Loucy (cell line): Measurements from ENCODE around the gene IRF2BP2.

Experiments used
- H2AFZ ChIP-seq: fragments of 200-600 bp; sonication (generic); 2 replicates; pipeline ENCODE4 v1.6.0; 2016; ENCODE audit warnings: antibody characterized with exemption, mild to moderate bottlenecking, low read length, moderate library complexity
- H3F3A ChIP-seq: fragments of 200-600 bp; 2 replicates; pipeline ENCODE4 v1.6.0; 2016; ENCODE audit warnings: antibody characterized with exemption, low read depth, mild to moderate bottlenecking
- H3K27me3 ChIP-seq: fragments of 200-600 bp; sonication (generic); 2 replicates; pipeline ENCODE4 v1.6.1; 2014; ENCODE audit warnings: low read length, mild to moderate bottlenecking; ENCODE audit not compliant: insufficient read depth, poor library complexity, severe bottlenecking
- H3K36me3 ChIP-seq: fragments of 200-600 bp; sonication (generic); 2 replicates; pipeline ENCODE4 v1.6.1; 2016; ENCODE audit warnings: low read length; ENCODE audit not compliant: insufficient read depth
- H3K4me1 ChIP-seq: fragments of 200-600 bp; sonication (generic); 2 replicates; pipeline ENCODE4 v1.5.1; 2014; ENCODE audit warnings: low read length, mild to moderate bottlenecking; ENCODE audit not compliant: insufficient read depth, poor library complexity, severe bottlenecking
- H3K4me2 ChIP-seq: fragments of 200-600 bp; sonication (generic); 2 replicates; pipeline ENCODE4 v1.6.0; 2014; ENCODE audit warnings: antibody characterized with exemption, low read length, low read depth, mild to moderate bottlenecking; ENCODE audit not compliant: poor library complexity, severe bottlenecking
- H3K4me3 ChIP-seq: fragments of 200-600 bp; sonication (generic); 2 replicates; pipeline ENCODE4 v1.5.1; 2014; ENCODE audit warnings: low read length, mild to moderate bottlenecking, mixed read lengths; ENCODE audit not compliant: poor library complexity, severe bottlenecking
- H3K79me2 ChIP-seq: fragments of 200-600 bp; sonication (generic); 2 replicates; pipeline ENCODE4 v1.6.1; 2014; ENCODE audit warnings: low read length; ENCODE audit not compliant: insufficient read depth
- H3K9ac ChIP-seq: fragments of 200-600 bp; sonication (generic); 2 replicates; pipeline ENCODE4 v1.6.0; 2014; ENCODE audit warnings: mild to moderate bottlenecking, low read depth, low read length, moderate library complexity; ENCODE audit not compliant: poor library complexity, severe bottlenecking
- H3K9me2 ChIP-seq: fragments of 200-600 bp; sonication (generic); replicated peaks from 2 replicates; pipeline ENCODE4 v1.6.1; 2016; ENCODE audit warnings: low read depth, low read length, mixed read lengths
- H3K9me3 ChIP-seq: fragments of 200-600 bp; sonication (generic); 2 replicates; pipeline ENCODE4 v1.6.1; 2014; ENCODE audit warnings: mild to moderate bottlenecking, antibody characterized with exemption, low read length, low read depth; ENCODE audit not compliant: insufficient read depth
- H4K20me1 ChIP-seq: fragments of 200-600 bp; sonication (generic); 2 replicates; pipeline ENCODE4 v1.6.0; 2014; ENCODE audit warnings: antibody characterized with exemption, low read length, mild to moderate bottlenecking; ENCODE audit not compliant: insufficient read depth, poor library complexity, severe bottlenecking
- EZH2phosphoT487 ChIP-seq: fragments of 200-600 bp; IDR thresholded peaks from 2 replicates; pipeline ENCODE4 v1.6.1; 2018; ENCODE audit warnings: antibody characterized with exemption, mild to moderate bottlenecking, moderate library complexity, borderline replicate concordance
- TF ChIP-seq, protein P1 (sequence below): fragments of 200-600 bp; sonication (generic); conservative IDR thresholded peaks from 2 replicates; pipeline ENCODE4 v1.5.1; 2014; ENCODE audit warnings: mild to moderate bottlenecking, antibody characterized with exemption, low read length

IRF2BP2 gene

GRCh38 chr1:234564035-234565029, 45.6 kb downstream of the IRF2BP2 start:
- Histone ChIP-seq H3K79me2 (no peaks in the 10 kb centered on the region), H2AFZ (no peak overlapping the region), H4K20me1 (no peaks in the 10 kb centered on the region), H3K4me2 (no peak overlapping the region), H3K9me2 (no peaks in the 10 kb centered on the region), H3K9ac (no peak overlapping the region), H3K9me3 (no peaks in the 10 kb centered on the region), H3K36me3 (no peaks in the 10 kb centered on the region), H3K4me1 (no peaks in the 10 kb centered on the region), H3K27me3 (no peaks in the 10 kb centered on the region), H3F3A (no peaks in the 10 kb centered on the region), H3K4me3 (no peak overlapping the region)
- TF ChIP-seq EZH2phosphoT487 = no peak
- TF ChIP-seq, protein P1, sequence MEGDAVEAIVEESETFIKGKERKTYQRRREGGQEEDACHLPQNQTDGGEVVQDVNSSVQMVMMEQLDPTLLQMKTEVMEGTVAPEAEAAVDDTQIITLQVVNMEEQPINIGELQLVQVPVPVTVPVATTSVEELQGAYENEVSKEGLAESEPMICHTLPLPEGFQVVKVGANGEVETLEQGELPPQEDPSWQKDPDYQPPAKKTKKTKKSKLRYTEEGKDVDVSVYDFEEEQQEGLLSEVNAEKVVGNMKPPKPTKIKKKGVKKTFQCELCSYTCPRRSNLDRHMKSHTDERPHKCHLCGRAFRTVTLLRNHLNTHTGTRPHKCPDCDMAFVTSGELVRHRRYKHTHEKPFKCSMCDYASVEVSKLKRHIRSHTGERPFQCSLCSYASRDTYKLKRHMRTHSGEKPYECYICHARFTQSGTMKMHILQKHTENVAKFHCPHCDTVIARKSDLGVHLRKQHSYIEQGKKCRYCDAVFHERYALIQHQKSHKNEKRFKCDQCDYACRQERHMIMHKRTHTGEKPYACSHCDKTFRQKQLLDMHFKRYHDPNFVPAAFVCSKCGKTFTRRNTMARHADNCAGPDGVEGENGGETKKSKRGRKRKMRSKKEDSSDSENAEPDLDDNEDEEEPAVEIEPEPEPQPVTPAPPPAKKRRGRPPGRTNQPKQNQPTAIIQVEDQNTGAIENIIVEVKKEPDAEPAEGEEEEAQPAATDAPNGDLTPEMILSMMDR = no peak

DNA sequence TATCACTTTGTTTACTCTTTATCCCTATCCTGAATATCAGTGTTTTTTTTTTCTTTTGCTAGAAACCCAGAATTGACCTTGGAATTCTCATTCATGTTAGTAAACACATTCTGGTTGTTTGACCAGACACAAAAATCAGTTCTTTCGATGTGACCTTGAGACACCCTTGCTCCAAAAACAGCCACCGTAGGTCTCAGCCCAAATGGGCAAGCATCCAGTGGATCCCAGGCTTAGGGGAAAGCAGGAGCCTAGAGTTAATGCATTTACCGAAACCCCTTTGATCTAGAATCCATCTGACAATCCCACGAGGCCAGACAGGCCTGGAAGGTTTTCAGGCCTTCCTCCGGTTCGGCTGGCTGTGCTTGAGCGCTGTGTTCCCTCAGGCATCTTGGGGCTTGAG, 47.6 kb downstream of the IRF2BP2 start:
- no peak for TF ChIP-seq EZH2phosphoT487
- TF ChIP-seq, protein P1 = no peak
- Histone ChIP-seq H3K9me2 (no peaks in the 10 kb centered on the region), H3F3A (no peaks in the 10 kb centered on the region), H3K9ac (no peak overlapping the region), H3K36me3 (no peaks in the 10 kb centered on the region), H4K20me1 (no peaks in the 10 kb centered on the region), H3K27me3 (no peaks in the 10 kb centered on the region), H2AFZ (no peak overlapping the region), H3K79me2 (no peaks in the 10 kb centered on the region), H3K4me3 (no peak overlapping the region), H3K4me2 (no peak overlapping the region), H3K4me1 (no peaks in the 10 kb centered on the region), H3K9me3 (no peaks in the 10 kb centered on the region)

DNA sequence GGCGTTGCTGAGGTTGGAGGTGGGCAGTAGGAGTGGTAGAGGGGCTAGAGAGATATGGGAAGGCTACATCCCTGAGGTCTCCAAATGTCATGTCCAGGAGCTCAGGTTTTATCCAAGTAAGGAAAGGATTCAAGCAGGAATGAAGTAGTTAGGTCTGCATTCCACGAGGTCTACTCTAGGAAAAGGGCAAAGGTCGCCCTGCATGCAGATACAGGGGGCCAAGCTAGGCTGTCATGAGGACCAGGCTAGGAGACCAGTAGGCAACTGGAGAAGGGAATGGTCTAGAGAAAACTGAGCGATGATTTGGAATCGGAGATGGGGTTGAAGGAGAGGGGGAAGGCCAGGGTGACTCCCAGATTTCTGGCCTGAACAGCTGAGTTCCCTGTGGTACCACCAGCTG, 48.7 kb downstream of the IRF2BP2 start:
- Histone ChIP-seq H3F3A (no peaks in the 10 kb centered on the region), H3K9me3 (no peaks in the 10 kb centered on the region), H3K4me1 (no peaks in the 10 kb centered on the region), H3K4me3 (no peak overlapping the region), H3K9ac (no peak overlapping the region), H3K4me2 (no peak overlapping the region), H2AFZ (no peak overlapping the region), H3K9me2 (no peaks in the 10 kb centered on the region), H3K79me2 (no peaks in the 10 kb centered on the region), H4K20me1 (no peaks in the 10 kb centered on the region), H3K36me3 (no peaks in the 10 kb centered on the region), H3K27me3 (no peaks in the 10 kb centered on the region)
- TF ChIP-seq EZH2phosphoT487 = no peak
- TF ChIP-seq, protein P1 = no peak
